Medulla oblongata (tissue), 1 donor: ENCODE measurements around the gene INO80C.
"Not testable (repeated sequence)": the region's sequence is repeated elsewhere in the genome, so short reads cannot be mapped to it uniquely, and the experiment has no call there.

Source experiments
- DNase-seq: peaks from one replicate; pipeline ENCODE4 v3.0.0-alpha.2; 2015; ENCODE audit errors: extremely low spot score

The INO80C gene

DNA sequence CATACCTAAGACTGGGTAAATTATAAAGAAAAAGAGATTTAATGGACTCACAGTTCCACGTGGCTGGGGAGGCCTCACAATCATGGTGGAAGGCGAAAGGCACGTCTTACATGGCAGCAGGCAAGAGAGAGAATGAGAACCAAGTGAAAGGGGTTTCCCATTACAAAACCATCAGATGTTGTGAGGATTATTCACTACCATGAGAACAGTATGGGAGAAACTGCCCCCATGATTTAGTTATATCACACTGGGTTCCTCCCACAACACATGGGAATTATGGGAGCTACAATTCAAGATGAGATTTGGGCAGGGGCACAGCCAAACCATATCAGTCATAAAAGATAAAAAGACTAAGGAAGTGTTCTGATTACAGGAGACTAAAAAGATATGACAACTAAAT lies 8.5 kb downstream of the INO80C start:
- DNase-seq = not testable (repeated sequence)

DNA sequence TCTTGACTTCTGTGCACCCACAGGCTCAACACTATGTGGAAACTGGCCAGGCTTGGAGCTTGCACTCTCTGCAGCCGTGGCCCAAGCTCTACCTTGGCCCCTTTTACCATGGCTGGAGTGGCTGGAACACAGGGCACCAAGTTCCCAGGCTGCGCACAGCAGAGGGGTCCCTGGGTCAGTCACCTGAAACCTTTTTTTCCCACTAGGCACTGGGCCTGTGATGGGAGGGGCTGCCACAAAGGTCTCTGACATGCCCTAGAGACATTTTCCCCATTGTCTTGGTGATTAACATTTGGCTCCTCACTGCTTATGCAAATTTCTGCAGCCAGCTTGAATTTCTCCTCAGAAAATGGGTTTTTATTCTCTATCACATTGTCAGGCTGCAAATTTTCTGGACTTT lies 9.4 kb downstream of the INO80C start:
- not testable (repeated sequence) for DNase-seq

- not testable (repeated sequence) for DNase-seq
These were observed 10.2 kb downstream of the INO80C start for GRCh38 chr18:35487525-35487924.

DNA sequence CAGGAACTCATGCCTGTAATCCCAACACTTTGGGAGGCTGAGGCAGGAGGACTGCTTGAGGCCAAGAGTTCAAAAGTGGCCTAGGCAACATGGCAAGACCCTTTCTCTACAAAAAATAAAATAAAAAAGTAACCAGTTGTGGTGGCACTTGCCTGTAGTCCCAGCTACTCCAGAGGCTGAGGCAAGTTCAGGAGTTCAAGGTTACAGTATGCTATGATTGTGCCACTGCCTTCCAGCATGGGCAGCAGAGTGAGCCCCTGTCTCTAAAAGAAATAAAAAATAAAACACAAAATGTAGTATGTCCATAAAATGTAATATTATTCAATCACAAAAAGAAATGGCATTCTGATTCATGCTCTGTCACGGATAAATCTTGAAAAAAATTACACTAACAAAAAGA lies 11.9 kb downstream of the INO80C start:
- no peak for DNase-seq

DNA sequence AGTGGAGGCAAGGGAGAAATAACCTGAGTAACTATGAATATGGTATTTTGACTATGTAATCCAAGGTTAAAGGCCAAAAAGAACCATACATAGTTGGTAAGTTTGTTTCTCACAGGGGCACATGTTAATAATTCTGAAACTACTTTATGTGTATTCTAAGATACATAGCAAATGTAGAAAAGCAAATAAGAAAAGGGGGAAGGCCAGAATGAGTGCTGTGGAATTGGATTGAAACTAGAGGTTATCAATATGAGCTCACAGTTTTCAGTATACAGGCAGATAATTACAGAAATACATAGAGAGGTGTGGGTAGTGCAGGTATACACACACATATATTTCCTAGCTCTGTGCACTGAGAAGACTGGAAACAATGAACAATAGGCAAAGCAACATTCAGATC lies 13.7 kb downstream of the INO80C start:
- no peak for DNase-seq

DNA sequence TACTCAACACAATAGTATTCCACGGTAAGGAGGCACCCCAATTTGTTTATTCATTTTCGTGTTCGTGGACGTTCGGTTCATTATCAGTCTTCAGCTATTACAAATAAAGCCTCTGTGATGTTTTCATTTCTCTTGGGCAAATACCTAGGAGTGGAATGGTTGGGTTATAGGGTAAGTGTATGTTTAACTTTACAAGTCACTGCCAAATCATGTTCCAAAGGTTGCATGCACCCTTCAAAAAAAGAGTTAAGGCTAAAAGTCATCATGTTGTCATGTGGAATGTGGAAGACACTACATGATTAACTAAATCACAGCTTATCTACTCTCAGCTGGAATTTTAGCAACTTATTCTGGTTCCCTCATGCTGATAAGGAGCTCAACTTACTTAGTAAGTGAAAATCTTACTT lies 15.8 kb downstream of the INO80C start:
- DNase-seq = no peak

GRCh38 chr18:35479911-35480586 lies 17.7 kb downstream of the INO80C start:
- no peak for DNase-seq

- DNase-seq = peak; percentile 51
These were observed 19.0 kb downstream of the INO80C start for GRCh38 chr18:35478520-35479435.

- no peak for DNase-seq
These were observed 19.8 kb downstream of the INO80C start for GRCh38 chr18:35477974-35478373.

GRCh38 chr18:35477497-35477896 lies 20.3 kb downstream of the INO80C start:
- peak; percentile 25 for DNase-seq

- DNase-seq = no peak
These were observed 22.9 kb downstream of the INO80C start for GRCh38 chr18:35474884-35475283.

- DNase-seq = no peak
These were observed 24.2 kb downstream of the INO80C start for GRCh38 chr18:35473562-35473961.

DNA sequence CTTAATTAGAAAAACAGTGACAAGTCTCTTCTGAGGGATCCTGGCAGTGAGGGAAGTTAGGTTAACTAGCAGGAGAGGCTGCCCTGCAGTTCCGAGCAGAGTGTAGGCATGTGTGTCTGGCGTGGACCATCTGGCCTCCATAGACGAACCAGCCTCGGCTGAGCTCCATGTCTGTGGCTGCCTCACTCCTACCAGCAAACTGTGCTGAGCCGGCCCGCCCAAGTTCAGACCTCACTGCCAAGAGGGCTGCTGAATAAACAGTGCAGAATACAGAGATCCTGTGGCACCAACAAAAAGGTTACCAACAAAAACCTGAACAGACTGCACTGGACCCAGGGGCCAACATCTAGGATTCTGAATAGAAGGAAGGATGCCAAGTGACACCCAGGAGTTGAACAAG lies 27.3 kb downstream of the INO80C start:
- peak; percentile 11 for DNase-seq

DNA sequence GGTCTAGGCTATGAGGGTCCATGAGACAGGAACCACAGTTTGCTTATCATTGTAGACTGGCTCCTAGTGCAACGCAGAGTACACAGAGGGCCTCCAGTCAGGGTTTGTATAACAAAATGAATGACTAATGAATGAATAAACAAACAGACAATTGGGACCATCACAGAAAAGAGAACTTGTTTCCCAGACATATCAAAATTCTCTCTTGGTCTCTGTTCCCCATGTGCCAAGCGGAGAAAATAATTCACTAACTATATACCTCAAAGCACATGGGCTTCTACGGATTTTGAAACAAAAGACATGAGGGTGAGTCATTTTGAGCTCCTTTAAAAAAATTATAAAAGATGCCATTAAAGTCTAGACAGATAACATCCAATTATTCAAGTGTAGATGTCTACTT lies 28.0 kb downstream of the INO80C start:
- DNase-seq = no peak

- DNase-seq = no peak
These were observed 29.0 kb downstream of the INO80C start for GRCh38 chr18:35468711-35469110.

DNA sequence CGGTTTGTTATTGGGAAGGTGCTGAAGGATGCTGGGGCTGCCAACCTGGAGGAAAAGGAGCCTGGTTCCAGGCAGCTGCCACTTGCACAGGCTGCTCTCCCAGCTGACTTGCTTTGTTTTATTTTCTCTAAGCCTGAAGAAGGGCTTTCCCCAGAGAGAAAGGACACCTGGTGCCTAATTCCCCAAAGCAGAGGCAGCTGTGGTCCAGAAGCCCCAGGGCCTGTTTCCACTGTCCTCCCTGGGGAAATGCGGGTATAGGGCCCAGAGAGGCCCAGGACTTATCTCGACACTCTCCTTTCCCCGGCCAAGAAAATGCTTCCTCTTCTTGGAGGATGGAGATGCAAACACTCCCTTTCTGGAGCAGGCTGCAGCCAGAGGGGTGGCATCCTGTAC lies 30.1 kb downstream of the INO80C start:
- no peak for DNase-seq

DNA sequence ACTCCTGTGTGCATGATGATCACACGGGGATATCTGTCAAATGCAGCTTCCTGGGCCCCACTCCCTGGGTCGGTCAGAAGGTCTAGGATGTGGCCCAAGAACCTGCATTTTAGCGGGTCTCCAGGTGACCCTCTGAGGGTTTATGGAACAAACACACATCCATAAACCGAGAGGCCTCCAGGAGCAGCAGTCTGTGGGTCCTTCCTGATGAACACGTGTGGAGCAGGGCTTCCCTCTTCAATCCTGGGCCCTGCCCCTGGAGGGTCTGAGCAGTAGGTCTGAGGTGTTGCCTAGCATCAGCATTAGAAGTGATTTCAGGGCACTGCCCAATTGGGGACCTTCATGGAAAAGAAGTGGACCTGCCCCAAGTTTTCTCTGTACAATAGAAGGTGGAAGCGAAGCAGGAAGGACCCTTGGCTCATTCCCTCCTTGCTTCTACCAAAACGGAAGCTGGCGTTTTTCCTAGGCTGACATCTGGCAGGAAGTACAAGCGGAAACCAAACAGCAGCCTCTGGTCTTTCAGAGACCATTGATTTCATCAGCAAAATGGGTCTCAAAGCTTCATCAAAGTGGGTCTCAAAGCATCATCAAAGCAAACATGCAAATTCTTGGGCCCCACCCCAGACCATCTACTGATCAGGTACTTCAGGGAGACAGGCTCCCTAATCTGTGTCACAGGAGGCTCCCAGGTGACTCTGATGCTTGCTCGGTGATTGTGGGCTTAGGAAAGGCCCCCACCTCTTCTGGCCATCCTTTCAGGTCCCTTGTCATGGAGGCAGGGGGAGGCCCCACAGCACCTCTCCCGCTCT lies 30.7 kb downstream of the INO80C start:
- no peak for DNase-seq

DNA sequence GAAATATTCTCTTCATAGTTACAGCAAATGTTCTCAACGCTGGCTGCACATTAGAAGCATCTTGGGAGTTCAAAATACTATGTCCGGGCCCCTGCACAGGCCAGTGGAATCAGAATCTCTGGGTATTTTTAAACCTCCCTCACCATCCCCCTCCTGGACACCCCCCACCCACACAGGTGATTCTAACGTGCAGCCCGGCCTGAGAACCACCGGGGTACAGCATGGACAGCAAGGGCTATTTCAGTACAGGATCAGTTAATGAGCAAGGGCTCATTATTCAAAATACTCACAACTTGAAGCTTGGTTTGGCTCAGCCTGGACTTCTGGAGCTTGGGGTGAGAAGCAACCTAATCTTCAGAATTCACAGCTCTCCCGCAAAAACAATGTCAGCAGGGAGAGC lies 31.4 kb downstream of the INO80C start:
- no peak for DNase-seq

GRCh38 chr18:35465329-35465728 lies 32.4 kb downstream of the INO80C start:
- DNase-seq = no peak

DNA sequence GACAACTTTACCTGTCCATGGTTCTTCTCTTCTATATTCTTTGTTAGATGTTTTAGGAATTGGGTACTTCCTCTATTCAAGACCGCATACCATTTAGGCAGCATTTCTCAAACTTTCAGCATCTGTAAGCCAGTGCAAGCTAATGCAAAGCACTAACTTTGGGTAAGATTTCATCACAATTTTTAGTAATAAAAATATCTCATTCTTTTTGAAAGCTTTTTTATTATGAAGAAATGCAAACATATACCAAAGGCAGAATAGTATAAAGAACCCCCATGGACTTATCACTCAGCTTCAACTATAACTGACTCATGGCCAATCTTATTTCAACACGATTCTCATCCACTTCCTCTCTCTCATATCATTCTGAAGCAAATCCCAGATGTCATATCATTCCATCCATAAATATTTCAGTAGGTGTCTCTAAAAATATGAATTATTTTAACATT lies 32.9 kb downstream of the INO80C start:
- DNase-seq = no peak

DNA sequence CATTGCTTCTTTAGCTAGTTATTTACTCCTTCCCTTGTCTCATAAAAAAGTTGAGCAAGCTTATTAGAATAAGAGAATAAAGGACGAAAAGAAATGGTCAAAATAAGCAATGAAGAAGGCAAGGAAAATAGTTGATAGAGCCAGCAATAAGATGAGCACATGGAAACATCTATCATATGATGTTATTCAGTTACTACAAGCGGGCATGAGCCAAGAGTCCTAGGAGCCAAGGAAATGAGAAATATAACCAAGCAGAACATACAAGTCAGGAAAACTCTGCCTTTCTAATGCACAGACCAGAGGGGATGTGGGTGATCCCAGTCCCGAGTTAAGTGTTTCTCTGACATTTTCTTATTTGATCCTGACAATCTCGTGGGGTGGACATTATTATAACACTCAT lies 33.9 kb downstream of the INO80C start:
- no peak for DNase-seq

DNA sequence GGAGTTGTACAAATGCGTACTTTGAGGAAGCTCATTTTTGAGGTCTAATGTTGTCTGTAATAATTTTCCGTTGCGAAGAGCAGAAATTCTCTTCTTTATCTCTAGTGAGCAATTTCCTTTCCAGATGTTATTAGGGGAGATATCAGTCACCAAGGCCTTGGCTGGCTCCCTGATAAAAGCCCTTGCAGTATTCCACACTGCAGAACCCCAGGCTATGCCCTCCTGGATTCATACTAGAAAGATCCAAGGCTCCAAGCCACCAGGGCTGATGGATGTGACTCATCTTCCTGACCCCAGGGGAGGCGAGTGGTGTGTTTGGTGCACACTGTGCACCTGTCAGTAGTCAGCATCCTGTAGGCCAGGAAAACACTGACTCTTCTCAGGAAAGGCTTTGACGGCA lies 34.7 kb downstream of the INO80C start:
- DNase-seq = no peak
